HS-5 (cell line): ENCODE data around the gene LTN1.

ENCODE experiments used
- DNase-seq: peaks from one replicate; pipeline ENCODE4 v3.0.0-alpha.2; 2012; ENCODE audit warnings: low read depth

The LTN1 gene

GRCh38 chr21:28882345-28882744, 110.3 kb downstream of the LTN1 start:
- DNase-seq = no peak
